Measurements from ENCODE around the gene SGCD. TPM values are rescaled to one million over a fixed set of nuclear protein-coding genes. Genes with fewer than 3 reads are reported as not detected.

The SGCD gene
- total RNA-seq, 1 donor: 13.8 TPM

DNA sequence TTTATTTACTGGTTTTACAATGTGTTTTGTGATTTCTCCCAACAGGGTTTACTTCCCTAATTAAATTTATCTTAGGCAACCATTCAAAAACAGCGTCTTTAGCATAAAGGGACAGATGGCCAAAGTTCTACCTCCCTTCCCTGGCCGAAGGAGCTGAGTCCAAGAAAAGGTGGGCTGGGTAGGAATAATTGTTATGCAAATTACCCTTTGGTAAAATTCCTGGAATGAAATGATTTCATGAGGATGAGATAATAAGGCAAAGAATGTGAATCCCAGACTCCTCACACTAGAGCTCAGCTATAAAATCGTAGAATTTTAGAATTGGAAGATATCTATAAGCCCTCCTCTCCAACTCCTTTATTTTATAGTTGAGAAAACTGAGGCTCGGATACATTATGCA lies 119.6 kb downstream of the SGCD start:
- no peak for TF ChIP-seq CTCF (IDR thresholded peaks at IDR 0.05; ENCODE audit: insufficient read depth, low read depth, low read length)
- H3K4me3 ChIP-seq (ENCODE audit: low read depth, low read length): no peak overlapping the region
- DNase-seq (ENCODE audit: low read depth): no peak

DNA sequence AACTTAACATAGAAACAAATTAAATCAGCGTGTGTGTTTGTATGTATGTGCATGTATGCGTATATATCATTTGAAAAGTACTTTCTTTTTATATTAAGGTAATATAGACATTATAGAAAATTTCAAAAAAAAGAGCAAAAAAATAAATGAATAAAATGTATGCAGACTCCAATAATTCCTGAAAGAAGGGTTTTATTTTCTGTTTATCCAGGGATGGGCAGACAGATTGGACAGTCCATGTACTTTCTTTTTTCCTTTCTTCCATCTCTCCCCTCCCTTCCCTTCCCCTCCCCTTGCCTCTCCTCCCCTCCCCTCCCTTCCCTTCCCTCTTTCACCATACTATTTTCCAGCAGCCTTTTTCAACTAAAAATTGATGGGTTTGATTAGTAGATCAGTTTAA lies 123.8 kb downstream of the SGCD start:
- no peak overlapping the region for H3K4me3 ChIP-seq (ENCODE audit: low read depth, low read length)
- DNase-seq (ENCODE audit: low read depth): no peak
- TF ChIP-seq CTCF (IDR thresholded peaks at IDR 0.05; ENCODE audit: insufficient read depth, low read depth, low read length): no peak

GRCh38 chr5:156451505-156451904 lies 124.5 kb downstream of the SGCD start:
- no peak for TF ChIP-seq CTCF (IDR thresholded peaks at IDR 0.05; ENCODE audit: insufficient read depth, low read depth, low read length)
- no peak overlapping the region for H3K4me3 ChIP-seq (ENCODE audit: low read depth, low read length)
- DNase-seq (ENCODE audit: low read depth): no peak

DNA sequence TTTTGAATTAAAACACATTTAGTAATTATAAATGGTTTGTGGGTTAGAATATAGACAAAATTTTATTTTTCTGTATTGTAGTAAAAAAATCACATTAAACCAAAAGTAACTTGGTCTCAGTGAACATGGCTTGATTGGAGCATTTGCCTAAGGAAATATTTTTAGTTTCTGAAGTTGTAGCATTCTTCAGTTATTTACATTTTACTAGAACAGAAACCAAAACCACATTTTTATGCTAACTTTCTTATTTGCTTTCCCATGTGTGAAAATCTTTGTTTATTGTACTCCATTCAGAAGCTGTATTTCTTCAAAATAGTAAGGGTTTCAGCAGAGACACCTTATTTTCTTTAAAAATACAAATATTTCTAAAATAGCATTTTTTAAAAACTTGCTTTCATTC lies 129.9 kb downstream of the SGCD start:
- DNase-seq (ENCODE audit: low read depth): no peak
- TF ChIP-seq CTCF (IDR thresholded peaks at IDR 0.05; ENCODE audit: insufficient read depth, low read depth, low read length): no peak
- no peak overlapping the region for H3K4me3 ChIP-seq (ENCODE audit: low read depth, low read length)

- no peak overlapping the region for H3K4me3 ChIP-seq (ENCODE audit: low read depth, low read length)
- TF ChIP-seq CTCF (IDR thresholded peaks at IDR 0.05; ENCODE audit: insufficient read depth, low read depth, low read length): no peak
- DNase-seq (ENCODE audit: low read depth): no peak
Observed at GRCh38 chr5:156459812-156460385, 132.9 kb downstream of the SGCD start.

DNA sequence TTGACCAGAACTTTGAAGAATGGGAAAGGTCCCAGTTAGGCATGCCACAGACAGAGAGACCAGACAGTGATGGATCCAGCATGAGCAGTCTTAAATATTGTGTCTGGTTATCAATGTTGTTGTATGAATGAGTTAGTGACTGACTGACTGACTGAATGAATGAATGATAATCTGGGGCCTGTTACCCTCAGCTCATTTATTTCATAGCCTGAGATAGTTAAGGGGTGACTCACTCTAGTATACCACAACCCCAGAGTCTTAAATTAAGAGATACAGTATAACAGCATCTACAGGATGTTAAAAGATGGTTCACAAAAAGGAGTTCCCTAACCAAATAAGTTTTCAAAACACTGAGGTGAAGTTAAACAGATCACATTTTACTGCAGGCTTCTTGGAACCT lies 133.5 kb downstream of the SGCD start:
- no peak for DNase-seq (ENCODE audit: low read depth)
- TF ChIP-seq CTCF (IDR thresholded peaks at IDR 0.05; ENCODE audit: insufficient read depth, low read depth, low read length): no peak
- H3K4me3 ChIP-seq (ENCODE audit: low read depth, low read length): no peak overlapping the region

DNA sequence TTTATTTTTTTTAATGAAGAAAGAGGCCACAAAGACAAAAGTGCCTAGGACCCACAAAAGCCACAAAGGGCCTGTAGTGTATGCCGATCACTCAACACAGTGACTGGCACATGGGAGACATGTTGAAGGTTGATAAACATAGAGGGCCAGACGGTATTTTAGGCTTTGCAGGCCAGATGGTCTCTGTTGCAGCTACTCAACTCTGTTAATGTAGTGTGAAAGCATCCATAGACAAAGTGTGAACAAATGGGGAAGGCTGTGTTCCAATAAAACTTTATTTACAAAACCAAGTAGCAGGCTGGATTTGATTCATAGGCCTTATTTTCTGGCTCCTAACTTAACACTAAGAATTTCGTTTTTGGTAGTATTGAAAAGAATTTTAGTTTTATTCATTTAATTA lies 139.9 kb downstream of the SGCD start:
- no peak for DNase-seq (ENCODE audit: low read depth)
- no peak overlapping the region for H3K4me3 ChIP-seq (ENCODE audit: low read depth, low read length)
- TF ChIP-seq CTCF (IDR thresholded peaks at IDR 0.05; ENCODE audit: insufficient read depth, low read depth, low read length): no peak

All from fibroblast of villous mesenchyme (primary cell).